ENCODE results near the gene CPED1.

The CPED1 gene

GRCh38 chr7:120992965-120993494 is 4.5 kb downstream of the CPED1 start:
- Histone ChIP-seq H3K4me2 (ENCODE audit: low read length) (no peak overlapping the region), H3K9ac (no peak overlapping the region), H3K27me3 (ENCODE audit: control insufficient read depth, insufficient read depth, low read length) (no peaks in the 10 kb centered on the region), H3K79me2 (no peaks in the 10 kb centered on the region), H3K36me3 (ENCODE audit: control insufficient read depth, insufficient read depth, low read length) (no peaks in the 10 kb centered on the region), H3K4me3 (ENCODE audit: low read depth, low read length) (no peak overlapping the region), H3K4me1 (no peaks in the 10 kb centered on the region), H2AFZ (no peak overlapping the region), H3K9me3 (ENCODE audit: control insufficient read depth, low read length) (no peaks in the 10 kb centered on the region), H3K27ac (no peak overlapping the region)
- TF ChIP-seq, protein P1, sequence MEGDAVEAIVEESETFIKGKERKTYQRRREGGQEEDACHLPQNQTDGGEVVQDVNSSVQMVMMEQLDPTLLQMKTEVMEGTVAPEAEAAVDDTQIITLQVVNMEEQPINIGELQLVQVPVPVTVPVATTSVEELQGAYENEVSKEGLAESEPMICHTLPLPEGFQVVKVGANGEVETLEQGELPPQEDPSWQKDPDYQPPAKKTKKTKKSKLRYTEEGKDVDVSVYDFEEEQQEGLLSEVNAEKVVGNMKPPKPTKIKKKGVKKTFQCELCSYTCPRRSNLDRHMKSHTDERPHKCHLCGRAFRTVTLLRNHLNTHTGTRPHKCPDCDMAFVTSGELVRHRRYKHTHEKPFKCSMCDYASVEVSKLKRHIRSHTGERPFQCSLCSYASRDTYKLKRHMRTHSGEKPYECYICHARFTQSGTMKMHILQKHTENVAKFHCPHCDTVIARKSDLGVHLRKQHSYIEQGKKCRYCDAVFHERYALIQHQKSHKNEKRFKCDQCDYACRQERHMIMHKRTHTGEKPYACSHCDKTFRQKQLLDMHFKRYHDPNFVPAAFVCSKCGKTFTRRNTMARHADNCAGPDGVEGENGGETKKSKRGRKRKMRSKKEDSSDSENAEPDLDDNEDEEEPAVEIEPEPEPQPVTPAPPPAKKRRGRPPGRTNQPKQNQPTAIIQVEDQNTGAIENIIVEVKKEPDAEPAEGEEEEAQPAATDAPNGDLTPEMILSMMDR (IDR thresholded peaks at IDR 0.05), result no peak

- no peaks in the 10 kb centered on the region for H3K4me1 ChIP-seq
- H3K9me3 ChIP-seq (ENCODE audit: control insufficient read depth, low read length), result no peaks in the 10 kb centered on the region
- no peak overlapping the region for H2AFZ ChIP-seq
- no peak overlapping the region for H3K4me3 ChIP-seq (ENCODE audit: low read depth, low read length)
- no peaks in the 10 kb centered on the region for H3K36me3 ChIP-seq (ENCODE audit: control insufficient read depth, insufficient read depth, low read length)
- no peak overlapping the region for H3K9ac ChIP-seq
- no peaks in the 10 kb centered on the region for H3K79me2 ChIP-seq
- H3K27me3 ChIP-seq (ENCODE audit: control insufficient read depth, insufficient read depth, low read length), result no peaks in the 10 kb centered on the region
- H3K27ac ChIP-seq, result no peak overlapping the region
- H3K4me2 ChIP-seq (ENCODE audit: low read length), result no peak overlapping the region
- TF ChIP-seq, protein P1 (IDR thresholded peaks at IDR 0.05), result no peak
Measured at GRCh38 chr7:120993553-120994191, 5.2 kb downstream of the CPED1 start.

DNA sequence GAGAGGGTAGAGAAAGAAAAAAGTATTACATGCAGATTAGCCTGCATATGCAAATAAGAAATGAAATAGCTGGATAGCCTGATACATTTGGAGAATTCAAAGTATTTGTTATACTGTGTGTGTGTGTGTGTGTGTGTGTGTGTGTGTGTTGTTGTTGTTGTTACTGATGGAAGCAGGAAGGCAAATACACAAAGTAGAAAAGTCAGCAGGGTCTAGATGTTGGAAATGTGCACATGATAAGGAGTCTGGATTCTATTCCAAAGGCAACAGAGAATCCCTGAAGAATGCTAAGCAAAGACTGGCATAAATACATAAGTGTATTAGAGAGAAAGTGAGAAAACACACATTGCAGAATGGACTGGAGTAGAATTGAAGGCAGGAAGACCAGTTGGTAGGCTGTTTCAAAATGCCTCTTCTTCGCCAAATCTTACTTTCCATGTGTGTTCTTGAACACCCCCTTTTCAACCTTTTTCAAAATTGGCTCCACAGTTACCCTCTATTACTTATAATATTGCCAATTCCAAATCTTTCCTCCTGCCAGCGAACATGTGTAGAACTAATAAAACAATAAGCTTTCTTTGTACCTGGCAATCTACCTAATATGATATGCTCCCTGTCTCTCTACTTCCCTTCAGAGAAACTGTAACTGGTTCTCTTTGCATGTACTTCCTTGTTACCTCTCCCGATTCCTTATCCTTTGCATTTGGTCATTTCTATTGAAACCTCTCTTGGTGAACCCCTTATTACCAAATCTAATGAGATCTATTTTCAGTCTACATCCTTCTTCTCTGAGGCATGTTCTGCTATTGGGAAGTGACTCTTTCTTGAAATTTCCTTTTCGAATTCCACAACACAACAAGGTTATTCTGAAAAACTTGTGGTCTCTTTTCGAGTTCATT is 6.2 kb downstream of the CPED1 start:
- H3K9ac ChIP-seq, result no peak overlapping the region
- H3K9me3 ChIP-seq (ENCODE audit: control insufficient read depth, low read length), result no peaks in the 10 kb centered on the region
- no peaks in the 10 kb centered on the region for H3K36me3 ChIP-seq (ENCODE audit: control insufficient read depth, insufficient read depth, low read length)
- no peaks in the 10 kb centered on the region for H3K4me1 ChIP-seq
- TF ChIP-seq, protein P1 (IDR thresholded peaks at IDR 0.05), result no peak
- no peak overlapping the region for H3K4me2 ChIP-seq (ENCODE audit: low read length)
- no peak overlapping the region for H2AFZ ChIP-seq
- no peak overlapping the region for H3K27ac ChIP-seq
- H3K4me3 ChIP-seq (ENCODE audit: low read depth, low read length), result no peak overlapping the region
- H3K79me2 ChIP-seq, result no peaks in the 10 kb centered on the region
- H3K27me3 ChIP-seq (ENCODE audit: control insufficient read depth, insufficient read depth, low read length), result no peaks in the 10 kb centered on the region

DNA sequence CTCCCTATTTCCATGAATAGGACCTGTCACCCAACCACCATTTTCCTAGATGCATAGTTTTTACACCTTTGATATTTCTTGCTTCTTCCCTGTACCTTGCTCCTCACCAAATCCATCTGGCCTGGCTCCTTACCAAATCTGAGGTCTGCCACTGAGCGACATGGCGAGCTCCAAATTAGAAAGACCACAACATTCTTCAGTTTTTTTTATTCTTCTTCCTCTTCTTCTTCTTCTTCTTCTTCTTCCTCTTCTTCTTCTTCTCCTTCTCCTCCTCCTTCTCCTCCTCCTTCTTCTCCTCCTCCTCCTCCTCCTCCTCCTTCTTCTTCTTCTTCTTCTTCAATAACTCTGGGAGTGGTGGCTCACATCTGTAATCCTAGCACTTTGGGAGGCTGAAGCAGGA is 7.1 kb downstream of the CPED1 start:
- Histone ChIP-seq H3K27me3 (ENCODE audit: control insufficient read depth, insufficient read depth, low read length) (no peaks in the 10 kb centered on the region), H3K79me2 (no peaks in the 10 kb centered on the region), H2AFZ (no peak overlapping the region), H3K4me1 (no peaks in the 10 kb centered on the region), H3K36me3 (ENCODE audit: control insufficient read depth, insufficient read depth, low read length) (no peaks in the 10 kb centered on the region), H3K4me2 (ENCODE audit: low read length) (no peak overlapping the region), H3K9ac (no peak overlapping the region), H3K4me3 (ENCODE audit: low read depth, low read length) (no peak overlapping the region), H3K27ac (no peak overlapping the region), H3K9me3 (ENCODE audit: control insufficient read depth, low read length) (no peaks in the 10 kb centered on the region)
- TF ChIP-seq, protein P1 (IDR thresholded peaks at IDR 0.05), result no peak
